Measurements from ENCODE around the gene MBNL3.

DNA sequence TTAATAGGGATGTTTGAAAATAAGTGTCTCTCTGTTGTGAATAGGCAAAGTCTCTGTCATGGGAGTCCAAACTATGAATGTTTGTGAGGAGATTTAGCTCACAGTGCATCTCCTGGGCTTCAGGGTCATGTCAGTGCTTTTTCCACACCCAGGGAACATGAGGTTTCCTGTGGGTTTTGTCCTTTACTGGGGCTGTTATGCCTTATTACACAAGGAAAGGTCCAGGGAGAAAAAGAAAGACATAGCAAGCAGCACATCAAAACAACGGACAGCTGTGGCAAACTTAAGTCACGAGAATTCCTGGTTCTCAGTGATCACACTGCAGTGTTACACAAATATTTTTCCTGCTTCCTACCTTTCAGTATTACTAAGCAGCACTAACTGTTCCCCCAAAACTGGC lies 99.4 kb downstream of the MBNL3 start:
- TF ChIP-seq, protein P1, sequence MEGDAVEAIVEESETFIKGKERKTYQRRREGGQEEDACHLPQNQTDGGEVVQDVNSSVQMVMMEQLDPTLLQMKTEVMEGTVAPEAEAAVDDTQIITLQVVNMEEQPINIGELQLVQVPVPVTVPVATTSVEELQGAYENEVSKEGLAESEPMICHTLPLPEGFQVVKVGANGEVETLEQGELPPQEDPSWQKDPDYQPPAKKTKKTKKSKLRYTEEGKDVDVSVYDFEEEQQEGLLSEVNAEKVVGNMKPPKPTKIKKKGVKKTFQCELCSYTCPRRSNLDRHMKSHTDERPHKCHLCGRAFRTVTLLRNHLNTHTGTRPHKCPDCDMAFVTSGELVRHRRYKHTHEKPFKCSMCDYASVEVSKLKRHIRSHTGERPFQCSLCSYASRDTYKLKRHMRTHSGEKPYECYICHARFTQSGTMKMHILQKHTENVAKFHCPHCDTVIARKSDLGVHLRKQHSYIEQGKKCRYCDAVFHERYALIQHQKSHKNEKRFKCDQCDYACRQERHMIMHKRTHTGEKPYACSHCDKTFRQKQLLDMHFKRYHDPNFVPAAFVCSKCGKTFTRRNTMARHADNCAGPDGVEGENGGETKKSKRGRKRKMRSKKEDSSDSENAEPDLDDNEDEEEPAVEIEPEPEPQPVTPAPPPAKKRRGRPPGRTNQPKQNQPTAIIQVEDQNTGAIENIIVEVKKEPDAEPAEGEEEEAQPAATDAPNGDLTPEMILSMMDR (IDR thresholded peaks at IDR 0.05 in 4 of 5, conservative IDR thresholded peaks at IDR 0.05 in 1 of 5): no peak
- TF ChIP-seq POLR2A (IDR thresholded peaks at IDR 0.05): no peak
